Right renal pelvis (tissue), 4 donors: ENCODE data around the gene FAT4. TPM values are rescaled to one million over a fixed set of nuclear protein-coding genes. Genes with fewer than 3 reads are reported as not detected.

Experiments used
- DNase-seq, 4 donors: peaks; one replicate each; pipeline ENCODE4 v3.0.0-alpha.2; 2013; ENCODE audit warnings: low read depth in 4 of 4, low spot score in 3 of 4, missing footprints in 1 of 4
- polyA plus RNA-seq, 4 donors: library from polyadenylated mRNA; unstranded; fragments of 120-200 nt; gene quantifications; one replicate each; pipeline ENCODE4 v1.2.1, GENCODE V29; 2013; ENCODE audit not compliant: insufficient read length in 4 of 4

Gene FAT4, protein sequence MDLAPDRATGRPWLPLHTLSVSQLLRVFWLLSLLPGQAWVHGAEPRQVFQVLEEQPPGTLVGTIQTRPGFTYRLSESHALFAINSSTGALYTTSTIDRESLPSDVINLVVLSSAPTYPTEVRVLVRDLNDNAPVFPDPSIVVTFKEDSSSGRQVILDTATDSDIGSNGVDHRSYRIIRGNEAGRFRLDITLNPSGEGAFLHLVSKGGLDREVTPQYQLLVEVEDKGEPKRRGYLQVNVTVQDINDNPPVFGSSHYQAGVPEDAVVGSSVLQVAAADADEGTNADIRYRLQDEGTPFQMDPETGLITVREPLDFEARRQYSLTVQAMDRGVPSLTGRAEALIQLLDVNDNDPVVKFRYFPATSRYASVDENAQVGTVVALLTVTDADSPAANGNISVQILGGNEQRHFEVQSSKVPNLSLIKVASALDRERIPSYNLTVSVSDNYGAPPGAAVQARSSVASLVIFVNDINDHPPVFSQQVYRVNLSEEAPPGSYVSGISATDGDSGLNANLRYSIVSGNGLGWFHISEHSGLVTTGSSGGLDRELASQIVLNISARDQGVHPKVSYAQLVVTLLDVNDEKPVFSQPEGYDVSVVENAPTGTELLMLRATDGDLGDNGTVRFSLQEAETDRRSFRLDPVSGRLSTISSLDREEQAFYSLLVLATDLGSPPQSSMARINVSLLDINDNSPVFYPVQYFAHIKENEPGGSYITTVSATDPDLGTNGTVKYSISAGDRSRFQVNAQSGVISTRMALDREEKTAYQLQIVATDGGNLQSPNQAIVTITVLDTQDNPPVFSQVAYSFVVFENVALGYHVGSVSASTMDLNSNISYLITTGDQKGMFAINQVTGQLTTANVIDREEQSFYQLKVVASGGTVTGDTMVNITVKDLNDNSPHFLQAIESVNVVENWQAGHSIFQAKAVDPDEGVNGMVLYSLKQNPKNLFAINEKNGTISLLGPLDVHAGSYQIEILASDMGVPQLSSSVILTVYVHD (N-terminal part only)
- 10 to 100 TPM; 26.2 to 36.0 (median 31.3) TPM for polyA plus RNA-seq

DNA sequence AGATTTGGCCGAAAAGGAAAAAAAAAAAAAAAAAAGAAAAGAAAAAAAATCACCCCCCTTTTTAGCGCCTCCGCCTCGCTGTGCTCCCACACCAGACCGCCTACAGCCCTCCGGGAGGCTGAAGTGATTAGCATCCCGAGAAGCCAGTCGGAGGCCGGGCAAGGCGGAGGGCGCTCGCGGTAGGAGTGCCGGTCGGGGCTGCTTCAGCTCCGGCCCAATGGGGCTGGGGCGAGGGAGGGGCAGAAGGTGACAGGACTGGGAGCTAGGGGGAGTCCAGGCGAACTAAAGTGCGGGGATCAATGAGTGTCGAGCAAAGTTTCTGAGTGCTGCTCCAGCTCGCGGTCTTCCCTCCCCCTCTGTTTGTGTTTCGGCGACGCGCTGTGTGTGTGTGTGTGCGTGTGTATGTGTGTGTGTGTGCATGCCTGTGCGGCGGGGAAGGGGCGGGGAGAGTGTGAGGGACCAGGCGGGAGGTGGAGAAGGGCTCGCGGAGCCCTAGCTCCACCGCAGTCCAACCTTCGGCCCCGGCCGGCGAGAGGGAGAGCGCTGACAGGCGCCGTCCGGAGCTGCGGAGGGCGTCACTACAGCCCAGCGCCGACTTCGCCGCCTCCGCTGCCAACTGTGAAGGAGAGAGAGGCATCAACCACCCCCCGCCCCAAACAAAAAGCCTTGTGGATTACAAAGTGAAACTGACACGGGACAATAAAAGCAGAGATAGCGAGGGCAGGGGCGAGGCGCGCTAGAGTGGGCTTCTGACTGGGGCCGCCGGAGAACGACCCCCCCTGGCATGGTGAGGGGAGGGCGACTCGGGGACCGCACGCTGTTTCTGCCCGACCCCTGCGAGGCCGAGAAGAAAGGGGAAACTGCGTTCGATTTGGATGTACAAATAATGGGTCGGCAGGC, at the start of gene FAT4:
FAT4 (plus strand) TSS at position 280 of the 900 bp plus-strand sequence. CDS start 1,457 bp downstream, outside the sequence.
- DNase-seq: peak; percentile 90 to 94 (median 92)

DNA sequence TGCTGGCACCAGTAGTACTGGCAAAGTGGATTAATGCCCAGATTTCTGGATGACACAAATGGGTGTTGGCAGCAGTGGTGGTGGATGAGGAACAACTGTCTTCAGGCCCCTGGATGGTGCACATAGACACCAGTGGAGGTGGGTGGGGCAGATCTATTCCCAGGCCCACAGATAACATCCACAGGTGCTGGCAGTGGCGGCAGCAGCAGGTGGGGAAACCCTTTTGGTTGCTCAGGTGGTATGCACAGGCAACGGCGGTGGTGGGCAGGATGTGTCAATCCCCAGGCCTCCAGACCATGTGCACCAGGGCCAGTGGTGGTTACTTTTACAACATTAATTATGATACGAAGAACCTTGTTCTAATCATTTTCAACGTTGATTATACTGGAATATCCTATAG, 48.9 kb upstream of the FAT4 start:
- DNase-seq: no peak

DNA sequence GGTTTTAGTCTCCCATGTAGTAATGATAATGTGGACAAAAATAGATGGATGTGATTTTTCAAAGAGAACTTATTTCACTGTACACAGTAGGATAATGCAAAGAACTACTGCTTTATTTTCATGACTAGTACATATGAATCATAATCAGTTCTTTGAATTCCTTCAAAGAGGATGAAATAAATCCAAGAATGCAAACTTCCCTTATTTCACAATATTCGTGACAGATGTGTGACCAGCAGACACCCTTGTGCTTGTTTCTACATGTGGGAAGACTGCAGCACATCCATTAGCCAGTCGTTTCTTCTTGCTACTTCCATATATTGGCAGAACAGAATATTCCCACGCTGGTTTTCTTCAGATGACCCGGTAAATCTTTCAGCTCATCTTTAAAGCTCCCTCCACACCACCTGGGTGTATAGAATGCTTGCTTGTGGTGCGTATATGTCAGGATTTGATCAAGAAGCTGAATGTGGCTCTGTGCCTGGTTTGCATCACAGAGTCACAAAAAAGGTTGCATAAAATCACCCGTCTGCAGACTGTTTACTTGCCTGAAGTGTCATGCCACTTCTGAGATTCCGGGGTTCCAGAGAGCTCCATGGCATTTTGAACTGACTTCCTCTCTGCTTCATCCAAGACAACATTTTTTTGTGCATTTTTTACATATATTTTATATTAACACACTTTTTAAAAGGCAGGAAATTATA, 47.7 kb upstream of the FAT4 start:
- no peak for DNase-seq

DNA sequence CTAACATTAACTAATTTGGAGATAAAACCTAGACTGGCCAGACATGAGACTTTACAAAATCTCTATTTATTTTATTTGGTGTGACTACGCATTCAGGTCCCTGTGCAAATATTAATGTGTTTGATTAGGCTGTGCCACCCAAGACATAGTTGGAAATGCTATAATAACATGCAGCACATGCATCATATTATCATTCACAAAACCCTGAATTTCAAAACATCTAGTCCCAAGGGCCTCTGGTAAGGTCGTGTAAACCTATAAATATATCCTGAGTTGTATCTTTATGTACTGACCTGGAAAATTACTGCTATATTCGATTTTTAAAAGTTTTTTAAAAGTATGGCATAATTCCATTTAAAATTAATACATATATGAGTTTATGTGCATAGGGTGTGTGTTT, 47.1 kb upstream of the FAT4 start:
- no peak for DNase-seq

DNA sequence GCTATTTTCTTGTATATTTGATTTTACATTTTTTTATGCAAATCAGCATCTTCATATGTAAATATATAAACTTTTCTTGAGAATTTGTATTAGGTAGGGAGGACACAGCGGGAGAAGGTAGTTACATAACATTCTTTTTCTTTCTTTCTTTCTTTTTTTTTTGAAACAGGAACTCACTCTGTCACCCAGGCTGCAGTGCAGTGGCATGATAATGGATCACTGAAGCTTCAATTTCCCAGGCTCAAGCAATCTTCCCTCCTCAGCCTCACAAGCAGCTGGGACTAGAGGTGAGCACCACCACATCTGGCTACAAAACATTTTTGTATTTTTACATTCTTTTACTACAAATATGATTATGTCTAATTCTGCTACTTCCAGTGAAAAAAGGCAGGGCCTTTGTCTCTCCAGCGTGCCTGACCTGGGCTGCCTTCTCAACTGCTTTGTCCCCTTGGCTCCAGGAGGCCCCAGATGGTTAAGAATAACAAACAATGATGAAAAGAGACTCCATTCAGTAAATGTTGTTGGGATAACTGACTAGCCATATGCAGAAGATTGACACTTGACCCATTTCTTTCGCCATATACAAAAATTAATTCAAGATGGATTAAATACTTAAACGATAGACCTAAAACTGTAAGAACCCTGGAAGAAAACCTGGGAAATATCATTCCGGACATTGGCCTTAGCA, 46.5 kb upstream of the FAT4 start:
- DNase-seq: no peak

DNA sequence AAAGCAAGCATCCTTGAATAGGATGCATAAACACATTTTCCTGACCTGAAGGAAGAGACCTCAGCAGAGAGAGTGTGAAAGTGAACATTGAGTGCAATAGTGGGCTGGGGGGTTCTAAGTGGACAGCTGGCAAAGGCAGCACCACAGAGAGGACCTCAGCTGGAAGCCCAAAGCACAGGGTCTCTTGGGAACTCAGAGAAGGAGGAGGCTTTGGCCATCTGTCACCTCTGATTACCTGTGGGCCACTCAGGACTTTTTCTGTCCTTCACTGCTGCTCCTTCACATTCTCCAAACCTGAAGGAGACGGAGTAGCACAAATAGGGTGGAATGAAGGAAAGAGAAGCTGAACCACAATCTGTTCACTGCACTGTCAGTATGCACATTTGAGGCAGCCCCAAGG, 37.9 kb upstream of the FAT4 start:
- no peak for DNase-seq

DNA sequence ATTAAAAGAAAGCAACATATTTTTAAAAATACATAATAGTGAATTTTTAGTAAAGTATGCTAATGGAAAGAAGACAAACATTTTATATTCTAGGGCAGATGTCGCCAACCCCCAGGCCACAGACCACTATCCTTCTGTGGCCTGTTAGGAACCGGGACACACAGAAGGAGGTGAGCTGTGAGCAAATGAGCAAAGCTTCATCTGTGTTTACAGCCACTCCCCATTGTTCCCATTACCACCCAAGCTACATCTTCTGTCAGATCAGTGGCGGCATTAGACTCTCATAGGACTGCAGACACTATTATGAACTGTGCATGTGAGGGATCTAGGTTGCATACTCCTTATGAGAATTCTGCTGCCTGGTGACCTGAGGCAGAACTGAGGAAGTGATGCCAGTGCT, 37.0 kb upstream of the FAT4 start:
- no peak for DNase-seq

DNA sequence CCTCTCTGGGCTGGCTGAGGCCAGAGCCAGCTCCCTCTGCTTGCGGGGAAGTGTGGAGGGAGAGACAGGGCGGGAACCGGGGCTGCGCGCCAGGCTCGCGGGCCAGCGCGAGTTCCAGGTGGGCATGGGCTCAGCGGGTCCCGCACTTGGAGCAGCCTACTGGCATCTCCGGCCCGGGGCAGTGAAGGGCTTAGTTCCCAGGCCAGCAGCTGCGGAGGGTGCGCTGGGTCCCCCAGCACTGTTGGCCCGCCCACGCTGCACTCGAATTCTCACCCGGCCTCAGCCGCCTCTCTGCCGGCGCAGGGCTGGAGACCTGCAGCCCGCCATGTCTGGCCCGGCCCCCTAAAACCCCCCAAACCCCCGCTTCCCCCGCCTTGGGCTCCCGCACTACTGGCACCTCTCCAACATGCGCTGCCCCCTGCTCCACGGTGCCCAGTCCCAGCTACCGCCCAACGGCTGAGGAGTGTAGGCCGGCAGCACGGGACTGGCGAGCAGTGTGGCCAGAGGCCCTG, 33.8 kb upstream of the FAT4 start:
- DNase-seq: no peak

DNA sequence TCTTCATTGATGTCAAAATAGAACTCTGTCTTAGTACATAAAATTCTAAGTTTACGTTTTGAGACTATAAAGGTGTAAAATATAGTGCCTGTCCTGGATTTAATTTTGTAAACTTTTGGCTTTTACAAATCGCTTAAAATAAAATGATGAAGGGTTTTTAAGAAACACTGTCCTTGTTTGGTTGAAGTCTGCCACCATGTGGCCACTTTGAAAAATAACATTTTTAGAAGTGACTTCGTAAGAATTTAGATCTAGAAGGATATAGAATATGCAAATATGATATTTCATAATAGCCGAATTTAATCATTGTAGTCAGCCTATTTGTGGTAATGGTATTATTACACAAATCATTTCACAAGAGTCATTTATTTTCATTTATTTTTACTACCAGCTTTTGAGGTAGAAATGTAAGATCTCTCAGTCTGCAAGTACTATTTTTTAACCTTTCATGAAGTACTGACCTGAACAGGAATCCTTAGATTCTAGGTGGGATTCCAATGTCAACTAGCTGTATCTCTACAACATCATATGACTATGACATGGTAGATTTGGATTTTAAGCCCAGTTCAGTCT, 31.0 kb upstream of the FAT4 start:
- DNase-seq: peak in 2 of 4 donors; percentile 6 to 15

DNA sequence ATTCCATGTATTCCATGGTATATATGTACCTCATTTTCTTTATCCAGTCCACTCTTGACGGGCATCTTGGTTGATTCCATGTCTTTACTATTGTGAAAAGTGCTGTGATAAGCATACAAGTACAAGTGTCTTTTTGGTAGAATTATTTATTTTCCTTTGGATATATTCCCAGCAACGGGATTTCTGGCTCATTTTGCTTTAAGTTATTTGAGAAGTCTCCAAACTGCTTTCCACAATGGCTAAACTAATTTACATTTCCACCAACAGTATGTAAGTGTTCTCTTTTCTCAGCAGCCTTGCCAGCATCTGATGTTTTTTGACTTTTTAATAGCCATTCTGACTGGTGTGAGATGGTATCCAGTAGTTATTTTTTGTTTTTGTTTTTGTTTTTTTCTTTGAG, 17.6 kb upstream of the FAT4 start:
- DNase-seq: no peak

DNA sequence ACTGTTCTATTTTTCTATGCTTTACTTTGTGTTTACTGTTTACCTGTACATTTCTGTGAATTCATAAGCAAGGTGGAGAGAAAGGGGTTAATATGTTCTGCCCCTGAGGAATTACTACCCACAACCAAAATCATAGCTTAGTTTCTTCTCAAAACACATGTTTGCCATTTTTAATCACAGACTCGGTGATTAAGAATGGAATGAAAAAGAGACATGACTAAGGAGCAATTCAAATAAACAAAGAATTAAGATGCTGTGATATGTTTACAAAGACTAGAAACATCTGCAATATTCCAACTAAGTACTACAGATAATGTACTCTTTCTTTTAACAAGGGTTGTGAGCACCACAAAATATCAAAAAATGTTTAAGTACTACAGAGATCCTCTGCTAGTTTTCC, 11.7 kb upstream of the FAT4 start:
- no peak for DNase-seq

DNA sequence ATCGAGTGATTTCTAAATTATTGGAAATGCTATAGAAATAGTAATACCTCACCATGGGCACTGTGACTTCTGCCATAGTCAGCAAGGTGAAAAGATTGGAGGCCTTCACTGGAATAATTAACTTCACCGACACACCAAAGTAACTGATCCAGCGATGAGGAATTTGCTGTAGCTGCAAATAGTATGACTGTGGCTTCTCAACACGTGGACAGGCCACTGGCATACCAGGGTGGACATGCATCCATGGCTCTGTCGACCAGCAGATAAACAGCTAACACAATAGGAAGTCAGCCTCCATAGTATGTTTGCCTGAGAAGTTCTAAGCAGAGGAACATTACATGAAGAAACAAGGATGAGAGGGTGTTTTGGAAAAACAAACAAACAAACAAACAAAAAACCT, 10.9 kb upstream of the FAT4 start:
- DNase-seq: no peak

DNA sequence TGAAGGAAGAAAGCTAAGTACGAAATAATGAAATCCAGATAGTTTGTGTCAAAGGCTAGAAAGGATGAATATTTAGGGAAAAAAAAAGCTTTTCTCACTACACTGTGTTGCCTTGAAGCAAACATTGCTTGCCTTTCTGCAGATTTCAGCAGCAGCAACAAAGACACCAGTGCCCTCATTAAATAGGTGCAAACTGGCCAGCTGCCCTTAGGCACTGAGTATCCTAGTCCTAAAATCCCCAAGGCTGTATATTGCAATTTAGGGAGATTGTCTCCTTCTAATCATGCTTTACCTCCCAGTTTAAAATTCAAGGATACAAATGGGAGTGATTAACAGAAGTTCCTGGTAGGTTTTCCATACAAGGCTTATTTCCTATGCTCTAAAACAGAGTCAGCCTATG, 8.6 kb upstream of the FAT4 start:
- DNase-seq: no peak

DNA sequence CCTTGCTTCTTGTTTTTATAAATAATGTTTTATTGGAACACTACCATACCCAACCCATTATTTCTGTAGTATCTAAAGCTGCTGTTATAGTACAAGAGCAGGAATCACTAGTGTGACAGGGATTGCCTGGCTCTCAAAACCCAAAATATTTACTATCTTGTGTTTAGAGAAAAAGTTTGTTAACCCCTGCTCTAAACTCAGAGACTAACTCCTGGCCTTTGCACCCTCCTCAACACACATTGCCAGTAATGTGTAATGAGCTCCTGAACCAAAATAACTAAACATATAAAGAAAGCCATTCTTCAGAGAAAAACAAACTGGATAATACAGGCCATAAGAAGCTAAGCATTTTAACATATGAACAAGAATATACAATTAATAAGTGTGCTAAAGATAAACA, 8.2 kb upstream of the FAT4 start:
- DNase-seq: no peak

DNA sequence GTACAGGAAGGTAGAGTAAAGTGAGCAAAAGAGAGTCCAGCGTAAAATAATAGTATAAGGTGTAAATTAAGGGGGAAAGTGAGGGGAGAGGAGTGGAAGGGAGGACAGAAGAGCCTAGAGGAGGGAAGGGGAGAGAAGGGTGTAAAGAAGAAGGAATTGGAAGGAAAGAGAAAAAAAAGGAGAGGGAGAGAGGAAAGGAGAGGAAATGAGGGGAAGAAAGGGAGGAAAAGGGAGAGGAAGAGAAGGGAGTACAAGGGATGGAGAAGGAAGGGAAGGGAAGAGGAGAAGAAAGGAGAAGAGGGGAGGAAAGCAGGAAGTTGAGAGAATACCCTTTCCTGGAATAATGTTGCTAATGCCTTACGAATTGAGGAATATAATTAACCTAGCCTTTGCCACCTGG, 3.3 kb upstream of the FAT4 start:
- no peak for DNase-seq

DNA sequence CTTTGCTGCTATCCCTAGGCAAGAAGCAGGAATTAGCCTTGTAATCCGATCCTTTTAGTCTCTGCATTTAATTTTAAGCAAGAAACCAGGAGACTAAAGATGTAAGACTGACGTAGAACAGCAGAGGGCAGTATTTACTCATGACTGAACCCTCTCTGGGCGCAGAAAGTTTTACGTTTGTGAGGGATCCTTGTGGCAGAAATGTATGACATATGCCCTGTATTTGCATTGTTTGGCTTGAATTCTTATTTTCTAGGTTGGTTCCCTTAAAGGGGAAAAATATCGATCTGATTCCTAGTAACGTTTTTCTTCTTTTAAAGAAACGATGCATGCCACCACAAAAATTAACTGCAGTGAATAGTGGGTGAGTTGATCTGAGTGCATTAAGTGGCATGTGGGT, 1.3 kb upstream of the FAT4 start:
- DNase-seq: peak; percentile 83 to 90 (median 88)

DNA sequence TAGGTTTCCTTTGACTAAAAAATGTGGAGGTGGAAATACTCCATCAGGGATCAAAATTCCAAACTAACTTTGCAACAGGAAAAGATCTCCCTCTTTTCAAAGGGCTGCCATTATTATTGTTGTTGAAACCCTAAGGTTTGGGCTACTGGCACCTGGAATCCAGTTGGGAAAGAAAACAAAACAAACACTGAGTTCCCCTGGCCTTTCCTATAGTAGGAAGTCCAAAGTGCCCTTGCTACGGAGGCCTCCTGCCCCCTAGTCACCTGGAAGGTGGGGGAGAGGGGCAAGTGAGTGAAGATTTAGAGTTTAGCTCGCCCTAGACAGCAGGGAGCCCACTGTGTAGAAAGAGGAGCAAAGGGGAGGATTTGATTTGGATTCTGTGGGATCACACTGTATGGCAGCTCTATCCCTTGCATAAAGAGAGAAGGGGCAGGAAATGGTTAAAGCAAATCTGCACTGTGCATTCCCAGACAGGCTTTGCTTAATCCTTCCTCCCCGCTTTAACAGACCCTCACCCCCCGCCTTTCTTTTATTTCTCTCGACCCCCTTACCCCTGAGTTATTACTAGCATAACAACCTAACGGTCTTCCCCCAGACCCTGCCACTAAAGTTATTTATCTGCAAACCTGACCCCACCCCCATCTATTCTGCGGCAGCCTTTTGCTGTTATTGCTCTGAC, 627 bp upstream of the FAT4 start:
- no peak for DNase-seq
